Measurements from ENCODE around the gene NPNT.

DNA sequence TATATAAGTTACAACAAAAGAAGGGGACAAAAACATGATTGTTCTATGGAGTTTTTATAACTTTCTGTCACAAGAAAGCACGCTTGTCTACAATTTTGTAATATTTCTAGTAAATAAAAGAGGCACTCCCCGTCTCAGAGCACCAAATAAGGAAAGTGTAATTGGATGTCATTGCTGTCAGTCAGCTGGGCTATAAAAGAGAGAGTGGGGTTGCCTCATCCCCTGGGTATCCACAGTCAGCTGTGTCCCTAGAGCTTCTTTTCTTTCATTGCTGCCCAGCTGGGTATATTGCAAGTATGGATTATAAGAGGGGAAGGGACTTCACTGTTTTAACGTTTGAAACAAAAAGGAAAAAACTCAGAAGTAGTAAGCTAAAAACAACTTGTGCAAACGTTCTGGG is 61.3 kb downstream of the NPNT start:
- TF ChIP-seq POU6F1 (CRISPR knock-in tag; IDR thresholded peaks at IDR 0.05; ENCODE audit: borderline replicate concordance, low read depth) (no peak), ISL1 (CRISPR knock-in tag; IDR thresholded peaks at IDR 0.05) (no peak), ZNF8 (CRISPR knock-in tag; IDR thresholded peaks at IDR 0.05) (no peak)

Measured in SK-N-SH treated with all-trans-retinoic acid at 6 μM for 48 hours (cell line).